Stimulated activated CD4-positive, alpha-beta T cell treated with anti-CD3 and anti-CD28 coated beads, Interleukin-15, amount 100 ng/mL, for 1 hour (primary cell): ENCODE results near the gene BIRC2.
"Not testable (repeated sequence)": the region's sequence is repeated elsewhere in the genome, so short reads cannot be mapped to it uniquely, and the experiment has no call there.

Source experiments
- DNase-seq, 2 donors: peaks; one replicate each; pipeline ENCODE4 v3.0.0-alpha.2; 2020; ENCODE audit warnings: low read depth in 1 of 2, low spot score in 1 of 2

BIRC2 gene

GRCh38 chr11:102346748-102347461 lies at the start of gene BIRC2:
Gene BIRC2, plus strand, starts transcription at chr11:102347214. Its CDS starts 2,641 bp downstream, at chr11:102349855.
- DNase-seq = peak; percentile 88 to 96

- not testable (repeated sequence) for DNase-seq
Observed at GRCh38 chr11:102300837-102301236, 46.2 kb upstream of the BIRC2 start.

- no peak for DNase-seq
Observed at GRCh38 chr11:102302241-102302640, 44.8 kb upstream of the BIRC2 start.

- no peak for DNase-seq
Observed at GRCh38 chr11:102304686-102305085, 42.3 kb upstream of the BIRC2 start.

GRCh38 chr11:102305352-102306047 lies 41.5 kb upstream of the BIRC2 start:
- DNase-seq = no peak

- no peak for DNase-seq
Observed at GRCh38 chr11:102306048-102306597, 40.9 kb upstream of the BIRC2 start.

GRCh38 chr11:102306817-102307726 lies 39.9 kb upstream of the BIRC2 start:
- DNase-seq = no peak

- DNase-seq = no peak
Observed at GRCh38 chr11:102307727-102308038, 39.3 kb upstream of the BIRC2 start.

GRCh38 chr11:102309621-102310541 lies 37.1 kb upstream of the BIRC2 start:
- no peak for DNase-seq

- no peak for DNase-seq
Observed at GRCh38 chr11:102312667-102313066, 34.3 kb upstream of the BIRC2 start.

GRCh38 chr11:102313238-102313940 lies 33.6 kb upstream of the BIRC2 start:
- no peak for DNase-seq

- no peak for DNase-seq
Observed at GRCh38 chr11:102314784-102315183, 32.2 kb upstream of the BIRC2 start.

GRCh38 chr11:102316346-102316904 lies 30.6 kb upstream of the BIRC2 start:
- no peak for DNase-seq

GRCh38 chr11:102317099-102317767 lies 29.8 kb upstream of the BIRC2 start, which contains the start of gene BIRC3:
Gene BIRC3, plus strand, starts transcription at chr11:102317484. Its CDS starts 7,026 bp downstream, at chr11:102324510.
- DNase-seq = peak; percentile 71 to 80

- no peak for DNase-seq
Observed at GRCh38 chr11:102317768-102318103, 29.3 kb upstream of the BIRC2 start.

GRCh38 chr11:102318469-102318868 lies 28.5 kb upstream of the BIRC2 start:
- peak in 1 of 2 donors; percentile 31 for DNase-seq

- no peak for DNase-seq
Observed at GRCh38 chr11:102319544-102319943, 27.5 kb upstream of the BIRC2 start.

GRCh38 chr11:102320188-102320587 lies 26.8 kb upstream of the BIRC2 start:
- no peak for DNase-seq

- no peak for DNase-seq
Observed at GRCh38 chr11:102320679-102321078, 26.3 kb upstream of the BIRC2 start.
